ENCODE data around the gene STK17B. TPM values are rescaled to one million over a fixed set of nuclear protein-coding genes. Genes with fewer than 3 reads are reported as not detected.

Gene STK17B
- total and polyA plus RNA-seq, 9 of the 15 experiments (the other 6 are each of a cell fraction or from before 2014, with no cell fraction given): 2.3 to 17.7 (median 8.5) TPM

DNA sequence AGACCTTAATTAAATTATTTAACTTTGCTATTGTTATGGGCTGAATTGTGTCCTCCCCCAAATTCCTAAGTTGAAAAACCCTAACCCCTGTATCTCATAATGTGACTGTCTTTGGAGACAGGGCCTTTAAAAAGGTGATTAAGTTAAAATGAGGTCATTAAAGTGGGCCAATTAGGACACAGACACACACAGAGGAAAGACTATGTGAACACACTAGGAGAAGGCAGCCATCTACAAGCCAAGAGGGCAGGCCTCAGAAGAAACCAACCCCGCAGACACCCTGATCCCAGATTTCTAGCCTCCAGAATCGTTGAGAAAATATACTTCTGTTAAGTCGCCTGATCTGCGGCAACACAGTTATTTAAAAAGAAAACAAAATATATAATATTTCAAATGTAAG is 6.4 kb downstream of the STK17B start:
- POLR2A ChIA-PET: interaction anchor here (0.8 to 0.9 kb wide), 2 partner anchors 11 to 201 kb away, joined by 4 to 5 read pairs; no protein-coding TSS in a partner anchor
- H3K9ac ChIP-seq (ENCODE audit: insufficient read depth in 1 of 2, low read depth in 2 of 2, low read length in 2 of 2): no peak overlapping the region
- no peaks in the 10 kb centered on the region for H3K9me3 ChIP-seq (replicated peaks; ENCODE audit: control insufficient read depth, insufficient read depth, low read depth, low read length)
- no peak overlapping the region for H2AFZ ChIP-seq (ENCODE audit: low read depth, low read length)
- BruUV-seq (replicated peaks): no TSS peak
- 56% methylated on average over 4 of the region's 4 CpGs for WGBS (ENCODE audit: insufficient coverage, low coverage, missing lambda C conversion rate)
- DNase-seq (ENCODE audit: extremely low read depth in 1 of 4, low spot score in 3 of 4) (no peak), FAIRE-seq (no peak), ATAC-seq (no peak)
- peaks cover 79% of the 10 kb centered on the region for H3K79me2 ChIP-seq (ENCODE audit: control insufficient read depth, insufficient read depth, low read length)
- no peak overlapping the region for H3K4me2 ChIP-seq (ENCODE audit: insufficient read depth, low read length)
- peaks cover 19% of the 10 kb centered on the region; the same call in 2 of the 3 replicates for H3K36me3 ChIP-seq (ENCODE audit: control insufficient read depth, insufficient read depth, low read length)
- no peak overlapping the region for H3K4me3 ChIP-seq
- H3K27me3 ChIP-seq (ENCODE audit: control insufficient read depth in 2 of 2, insufficient read depth in 2 of 2, low read length in 2 of 2): no peaks in the 10 kb centered on the region
- TF ChIP-seq HNRNPUL1 (IDR thresholded peaks at IDR 0.05; ENCODE audit: low read length) (no peak), KLF6 (CRISPR knock-in tag; IDR thresholded peaks at IDR 0.05; ENCODE audit: borderline replicate concordance) (no peak), BACH1 (tag; IDR thresholded peaks at IDR 0.05) (no peak)
- in situ Hi-C loops (cut with MboI) (no loop called here), intact Hi-C loops (cut with micrococcal nuclease) (loop anchor here (5.0 kb wide), 1 partner anchor 88 kb away; no protein-coding TSS in a partner anchor)
- no peaks in the 10 kb centered on the region for H4K20me1 ChIP-seq (replicated peaks; ENCODE audit: control insufficient read depth, insufficient read depth, low read length)
- peaks cover 0 to 6% of the 10 kb centered on the region in 2 experiments; a peak in 3 of 5 replicates for H3K4me1 ChIP-seq (replicated peaks in 1 of 2; ENCODE audit: control insufficient read depth in 2 of 2, insufficient read depth in 2 of 2, low read length in 2 of 2)
- H3K9me1 ChIP-seq (ENCODE audit: control insufficient read depth, insufficient read depth, low read length): no peaks in the 10 kb centered on the region
- H3K27ac ChIP-seq (ENCODE audit: extremely low read depth, low read depth, low read length): no peak overlapping the region
- CTCF ChIA-PET (ENCODE audit: low intra/inter-chr PET ratio): no interaction called here

DNA sequence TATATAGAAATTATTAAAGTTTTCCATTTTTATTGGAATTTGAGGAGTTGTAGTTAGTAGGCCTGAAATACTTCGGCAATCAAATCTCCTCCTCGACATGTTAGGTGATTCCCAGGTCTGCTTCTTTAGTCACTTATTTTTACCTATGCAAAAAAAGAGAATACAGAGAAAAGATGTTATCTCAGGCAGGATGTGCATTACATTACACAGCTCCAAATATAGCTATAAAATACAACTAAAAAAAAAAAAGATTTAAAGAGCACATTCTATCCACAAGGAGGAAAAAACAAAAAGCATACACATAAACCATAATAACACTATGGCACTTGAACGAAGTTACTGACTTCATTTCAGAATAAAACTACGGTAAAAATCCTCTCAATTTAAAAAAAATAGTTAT is 8.1 kb downstream of the STK17B start:
- no peak for FAIRE-seq
- no peak for ATAC-seq

More for the DNA sequence above, 8.1 kb downstream of the STK17B start:
- H3K4me1 ChIP-seq (replicated peaks in 1 of 2; ENCODE audit: control insufficient read depth in 2 of 2, insufficient read depth in 2 of 2, low read length in 2 of 2): peaks cover 0 to 6% of the 10 kb centered on the region in 2 experiments; a peak in 2 of 5 replicates
- DNase-seq (ENCODE audit: extremely low read depth in 1 of 4, low spot score in 3 of 4): no peak
- H4K20me1 ChIP-seq (replicated peaks; ENCODE audit: control insufficient read depth, insufficient read depth, low read length): no peaks in the 10 kb centered on the region
- peaks cover 62% of the 10 kb centered on the region for H3K79me2 ChIP-seq (ENCODE audit: control insufficient read depth, insufficient read depth, low read length)
- TF ChIP-seq NR2C1 (IDR thresholded peaks at IDR 0.05): no peak
- TF ChIP-seq NR2C1 (tag; IDR thresholded peaks at IDR 0.05): no peak
- no peak for TF ChIP-seq GABPB2 (CRISPR knock-in tag; conservative IDR thresholded peaks at IDR 0.05)
- no peak for TF ChIP-seq MCM5 (IDR thresholded peaks at IDR 0.05; ENCODE audit: low read depth)
- TF ChIP-seq U2AF1 (optimal IDR thresholded peaks at IDR 0.05; ENCODE audit: low read depth, low read length): no peak
- TF ChIP-seq, protein P1, sequence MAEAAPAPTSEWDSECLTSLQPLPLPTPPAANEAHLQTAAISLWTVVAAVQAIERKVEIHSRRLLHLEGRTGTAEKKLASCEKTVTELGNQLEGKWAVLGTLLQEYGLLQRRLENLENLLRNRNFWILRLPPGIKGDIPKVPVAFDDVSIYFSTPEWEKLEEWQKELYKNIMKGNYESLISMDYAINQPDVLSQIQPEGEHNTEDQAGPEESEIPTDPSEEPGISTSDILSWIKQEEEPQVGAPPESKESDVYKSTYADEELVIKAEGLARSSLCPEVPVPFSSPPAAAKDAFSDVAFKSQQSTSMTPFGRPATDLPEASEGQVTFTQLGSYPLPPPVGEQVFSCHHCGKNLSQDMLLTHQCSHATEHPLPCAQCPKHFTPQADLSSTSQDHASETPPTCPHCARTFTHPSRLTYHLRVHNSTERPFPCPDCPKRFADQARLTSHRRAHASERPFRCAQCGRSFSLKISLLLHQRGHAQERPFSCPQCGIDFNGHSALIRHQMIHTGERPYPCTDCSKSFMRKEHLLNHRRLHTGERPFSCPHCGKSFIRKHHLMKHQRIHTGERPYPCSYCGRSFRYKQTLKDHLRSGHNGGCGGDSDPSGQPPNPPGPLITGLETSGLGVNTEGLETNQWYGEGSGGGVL (CRISPR knock-in tag; IDR thresholded peaks at IDR 0.05): no peak
- TF ChIP-seq SMAD2 (IDR thresholded peaks at IDR 0.05; ENCODE audit: low read depth, low read length): no peak
- TF ChIP-seq, protein P2, sequence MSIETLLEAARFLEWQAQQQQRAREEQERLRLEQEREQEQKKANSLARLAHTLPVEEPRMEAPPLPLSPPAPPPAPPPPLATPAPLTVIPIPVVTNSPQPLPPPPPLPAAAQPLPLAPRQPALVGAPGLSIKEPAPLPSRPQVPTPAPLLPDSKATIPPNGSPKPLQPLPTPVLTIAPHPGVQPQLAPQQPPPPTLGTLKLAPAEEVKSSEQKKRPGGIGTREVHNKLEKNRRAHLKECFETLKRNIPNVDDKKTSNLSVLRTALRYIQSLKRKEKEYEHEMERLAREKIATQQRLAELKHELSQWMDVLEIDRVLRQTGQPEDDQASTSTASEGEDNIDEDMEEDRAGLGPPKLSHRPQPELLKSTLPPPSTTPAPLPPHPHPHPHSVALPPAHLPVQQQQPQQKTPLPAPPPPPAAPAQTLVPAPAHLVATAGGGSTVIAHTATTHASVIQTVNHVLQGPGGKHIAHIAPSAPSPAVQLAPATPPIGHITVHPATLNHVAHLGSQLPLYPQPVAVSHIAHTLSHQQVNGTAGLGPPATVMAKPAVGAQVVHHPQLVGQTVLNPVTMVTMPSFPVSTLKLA (conservative IDR thresholded peaks at IDR 0.05): no peak
- TF ChIP-seq COPS2 (conservative IDR thresholded peaks at IDR 0.05): no peak
- TF ChIP-seq ZNF778 (CRISPR knock-in tag; IDR thresholded peaks at IDR 0.05): no peak
- TF ChIP-seq ZNF253 (CRISPR knock-in tag; conservative IDR thresholded peaks at IDR 0.05): no peak
- no peak for TF ChIP-seq XRCC3 (IDR thresholded peaks at IDR 0.05)
- no peaks in the 10 kb centered on the region for H3K27me3 ChIP-seq (ENCODE audit: control insufficient read depth in 2 of 2, insufficient read depth in 2 of 2, low read length in 2 of 2)
- H3K9ac ChIP-seq (ENCODE audit: insufficient read depth in 1 of 2, low read depth in 2 of 2, low read length in 2 of 2): no peak overlapping the region
- H3K9me3 ChIP-seq (replicated peaks; ENCODE audit: control insufficient read depth, insufficient read depth, low read depth, low read length): 0 out of 2 replicates have a peak, but pooled peaks cover 4% of the 10 kb centered on the region
- 57% methylated on average over 4 of the region's 4 CpGs for WGBS (ENCODE audit: insufficient coverage, low coverage, missing lambda C conversion rate)
- H3K4me3 ChIP-seq: no peak overlapping the region
- H2AFZ ChIP-seq (ENCODE audit: low read depth, low read length): no peak overlapping the region
- H3K4me2 ChIP-seq (ENCODE audit: insufficient read depth, low read length): no peak overlapping the region
- H3K9me1 ChIP-seq (ENCODE audit: control insufficient read depth, insufficient read depth, low read length): no peaks in the 10 kb centered on the region
- in situ Hi-C loops (cut with MboI) (no loop called here), intact Hi-C loops (cut with micrococcal nuclease) (no loop called here)
- BruUV-seq (replicated peaks): no TSS peak
- POLR2A ChIA-PET: interaction anchor here (1.2 kb wide), 1 partner anchor 171 kb away, joined by 3 read pairs; no protein-coding TSS in a partner anchor
- CTCF ChIA-PET (ENCODE audit: low intra/inter-chr PET ratio): no interaction called here
- peaks cover 26% of the 10 kb centered on the region; the same call in 2 of the 3 replicates for H3K36me3 ChIP-seq (ENCODE audit: control insufficient read depth, insufficient read depth, low read length)
- H3K27ac ChIP-seq (ENCODE audit: extremely low read depth, low read depth, low read length): no peak overlapping the region
